ENCODE measurements around the gene BCOR.

The BCOR gene

GRCh38 chrX:40099055-40099958 is 1.5 kb upstream of the BCOR start:
- no peak for TF ChIP-seq CTCF (IDR thresholded peaks at IDR 0.05; ENCODE audit: low read depth, low read length)
- in situ Hi-C loops (cut with HindIII; ENCODE audit: low sequenced_read_pairs), result no loop called here
- DNase-seq (ENCODE audit: low read depth, low spot score), result no peak
- peak overlapping the region; percentile 39 for H3K4me3 ChIP-seq (ENCODE audit: low read depth, low read length)

GRCh38 chrX:40098264-40099054 is 701 bp upstream of the BCOR start:
- TF ChIP-seq CTCF (IDR thresholded peaks at IDR 0.05; ENCODE audit: low read depth, low read length), result no peak
- peak; percentile 61 for DNase-seq (ENCODE audit: low read depth, low spot score)
- in situ Hi-C loops (cut with HindIII; ENCODE audit: low sequenced_read_pairs), result no loop called here
- peak overlapping the region; percentile 55 for H3K4me3 ChIP-seq (ENCODE audit: low read depth, low read length)

GRCh38 chrX:40097141-40097503 is 636 bp downstream of the BCOR start:
- in situ Hi-C loops (cut with HindIII; ENCODE audit: low sequenced_read_pairs), result no loop called here
- H3K4me3 ChIP-seq (ENCODE audit: low read depth, low read length), result peak overlapping the region; percentile 55
- DNase-seq (ENCODE audit: low read depth, low spot score), result no peak
- no peak for TF ChIP-seq CTCF (IDR thresholded peaks at IDR 0.05; ENCODE audit: low read depth, low read length)

GRCh38 chrX:40096395-40097091 is 1.2 kb downstream of the BCOR start:
- peak; percentile 56 for DNase-seq (ENCODE audit: low read depth, low spot score)
- no peak for TF ChIP-seq CTCF (IDR thresholded peaks at IDR 0.05; ENCODE audit: low read depth, low read length)
- in situ Hi-C loops (cut with HindIII; ENCODE audit: low sequenced_read_pairs), result no loop called here
- peak overlapping the region; percentile 55 for H3K4me3 ChIP-seq (ENCODE audit: low read depth, low read length)

- no peak for TF ChIP-seq CTCF (IDR thresholded peaks at IDR 0.05; ENCODE audit: low read depth, low read length)
- in situ Hi-C loops (cut with HindIII; ENCODE audit: low sequenced_read_pairs), result no loop called here
- H3K4me3 ChIP-seq (ENCODE audit: low read depth, low read length), result peak overlapping the region; percentile 55
- no peak for DNase-seq (ENCODE audit: low read depth, low spot score)
Measured at GRCh38 chrX:40095583-40096394, 2.0 kb downstream of the BCOR start.

Data from astrocyte of the spinal cord (primary cell).